HG03095 (cell line): Measurements from ENCODE around the gene OR10K1.
"Not testable (repeated sequence)": the region's sequence is repeated elsewhere in the genome, so short reads cannot be mapped to it uniquely, and the experiment has no call there.

ENCODE experiments used
- ATAC-seq: cut with Tn5 transposase; IDR thresholded peaks from one replicate; pipeline ENCODE4 v1.9.1; 2021; ENCODE audit warnings: moderate library complexity; ENCODE audit not compliant: unreplicated experiment

The OR10K1 gene, protein sequence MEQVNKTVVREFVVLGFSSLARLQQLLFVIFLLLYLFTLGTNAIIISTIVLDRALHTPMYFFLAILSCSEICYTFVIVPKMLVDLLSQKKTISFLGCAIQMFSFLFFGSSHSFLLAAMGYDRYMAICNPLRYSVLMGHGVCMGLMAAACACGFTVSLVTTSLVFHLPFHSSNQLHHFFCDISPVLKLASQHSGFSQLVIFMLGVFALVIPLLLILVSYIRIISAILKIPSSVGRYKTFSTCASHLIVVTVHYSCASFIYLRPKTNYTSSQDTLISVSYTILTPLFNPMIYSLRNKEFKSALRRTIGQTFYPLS

DNA sequence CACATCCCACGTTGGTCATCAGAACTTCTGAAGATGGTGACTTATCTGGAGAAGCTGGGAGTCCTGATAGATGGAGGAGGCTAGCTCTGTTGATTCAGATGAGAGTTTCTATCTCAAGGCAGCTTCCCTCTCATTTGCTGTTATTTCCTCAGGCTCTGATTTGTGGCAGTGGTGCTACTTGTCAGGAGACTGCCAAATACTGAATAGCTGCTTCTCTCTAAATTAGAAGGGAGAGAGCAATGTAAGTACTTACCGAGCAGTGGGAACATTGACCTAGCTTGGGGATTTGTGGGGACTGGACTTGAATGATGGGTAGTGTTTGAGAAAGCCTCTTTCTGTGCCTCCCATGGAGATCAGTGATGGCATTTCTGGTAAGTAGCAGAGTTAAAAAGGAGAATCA is at the start of gene OR10K1:
TSS of gene OR10K1 (plus strand) at position 301 of the 400 bp plus-strand sequence. CDS start 3,728 bp downstream, outside the sequence.
- no peak for ATAC-seq

DNA sequence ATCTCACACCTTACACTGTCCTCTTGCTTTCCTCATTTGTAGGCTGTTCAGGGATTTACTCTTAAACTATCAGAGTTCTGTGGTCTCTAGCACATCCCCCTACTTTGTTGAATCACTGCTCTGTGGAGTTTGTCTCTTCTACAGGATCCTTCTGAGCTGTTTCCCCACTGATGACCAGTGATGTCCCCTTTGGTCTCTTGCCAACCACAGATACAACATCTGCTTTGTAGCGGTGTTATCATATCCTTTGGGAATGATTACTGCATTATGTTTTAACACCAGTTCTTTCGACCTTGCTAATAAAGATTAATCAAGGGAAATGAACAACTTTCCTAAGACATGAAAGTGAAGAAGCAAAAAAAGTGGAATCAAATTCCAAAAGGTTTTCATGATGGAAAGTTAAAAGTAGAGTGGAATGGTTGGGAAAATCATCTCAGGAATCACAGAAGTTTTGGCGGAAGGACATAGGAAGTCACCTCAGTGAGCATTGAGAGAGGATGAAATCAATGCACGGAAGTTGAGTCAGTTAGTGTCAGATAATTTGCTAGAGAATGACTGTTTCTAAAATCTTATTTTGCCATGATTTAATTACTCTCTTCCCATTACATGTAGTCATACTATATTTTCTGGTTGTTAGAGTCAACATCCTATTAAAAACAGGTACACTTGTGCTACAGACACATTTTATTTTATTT is 46.8 kb upstream of the OR10K1 start:
- ATAC-seq, result no peak

DNA sequence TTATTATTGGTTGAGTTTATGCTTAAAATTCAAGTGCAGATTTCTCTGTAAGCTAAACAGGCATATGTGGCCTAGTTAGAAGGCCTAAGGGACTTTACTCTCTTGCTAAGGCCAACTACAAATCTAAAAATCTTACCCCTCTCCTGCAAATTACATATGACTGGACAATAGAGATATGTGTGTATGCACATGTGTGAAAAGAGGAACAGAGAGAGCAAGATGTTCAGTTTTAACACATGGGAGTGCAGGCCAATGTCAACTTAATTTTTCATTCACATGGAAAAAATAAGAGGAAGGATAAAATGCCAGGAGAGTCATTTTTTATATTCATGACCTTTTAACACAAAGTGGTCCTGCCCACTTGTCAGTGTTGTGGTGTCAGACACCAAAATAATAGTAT is 44.0 kb upstream of the OR10K1 start:
- no peak for ATAC-seq

DNA sequence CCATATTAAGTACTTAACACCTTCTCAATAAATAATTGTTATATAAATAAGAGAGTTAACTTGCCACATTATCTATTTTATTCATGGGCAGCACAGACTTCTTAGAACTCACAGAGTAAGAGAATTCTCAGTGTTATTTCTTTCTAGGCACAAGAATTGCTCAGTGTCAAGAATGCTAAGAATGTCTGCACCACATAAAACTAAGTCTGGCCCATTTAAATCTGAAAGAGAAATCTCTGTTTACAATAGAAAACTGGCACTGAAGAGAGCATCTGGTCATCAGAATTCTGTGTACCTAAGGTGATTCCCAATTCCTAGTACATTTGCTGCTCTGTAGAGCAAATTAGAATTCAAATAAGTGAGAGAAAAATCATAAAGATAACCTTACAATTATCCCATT is 39.4 kb upstream of the OR10K1 start:
- no peak for ATAC-seq

DNA sequence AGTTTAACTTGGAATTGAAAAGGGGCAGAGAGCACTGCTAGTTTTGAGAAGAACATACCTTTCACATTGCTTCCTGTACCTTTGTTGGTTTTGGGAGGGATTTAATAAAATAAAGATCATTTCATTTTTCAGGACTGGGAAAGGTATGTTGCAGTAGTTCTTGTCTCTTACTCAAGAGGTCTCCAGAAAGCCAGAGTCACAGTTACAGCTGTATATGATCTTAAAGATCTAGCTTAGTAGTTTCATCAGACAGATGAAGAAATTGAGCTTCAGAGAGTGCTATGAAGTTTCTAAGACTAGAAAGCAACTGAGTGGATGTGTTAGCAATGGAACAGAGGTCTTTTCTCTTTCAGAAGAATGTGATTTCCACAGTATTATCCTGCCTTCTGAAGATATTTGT is 36.6 kb upstream of the OR10K1 start:
- no peak for ATAC-seq

DNA sequence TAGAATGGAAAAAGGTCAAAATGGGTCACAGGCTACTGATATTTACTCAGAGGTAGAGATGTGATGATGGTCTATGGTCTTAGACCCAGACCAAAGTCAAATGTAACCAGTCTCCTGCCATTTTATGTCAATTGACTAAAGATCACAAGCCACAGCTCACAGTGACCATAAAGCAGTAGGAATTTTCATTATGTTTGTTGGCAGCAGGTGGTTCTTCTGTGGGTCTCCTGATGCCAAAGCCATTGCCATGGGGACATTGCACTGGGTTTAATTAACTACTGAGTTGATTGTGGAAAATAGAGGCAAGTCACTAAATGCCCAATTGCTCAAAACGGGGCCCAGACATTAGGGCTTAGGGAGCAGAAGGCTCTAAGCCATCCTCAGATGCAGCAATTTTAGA is 35.5 kb upstream of the OR10K1 start, which contains the start of gene OR10K2:
TSS of gene OR10K2 (minus strand) at position 101 of the 400 bp plus-strand sequence. CDS start 5,371 bp downstream, outside the sequence.
- ATAC-seq, result no peak

DNA sequence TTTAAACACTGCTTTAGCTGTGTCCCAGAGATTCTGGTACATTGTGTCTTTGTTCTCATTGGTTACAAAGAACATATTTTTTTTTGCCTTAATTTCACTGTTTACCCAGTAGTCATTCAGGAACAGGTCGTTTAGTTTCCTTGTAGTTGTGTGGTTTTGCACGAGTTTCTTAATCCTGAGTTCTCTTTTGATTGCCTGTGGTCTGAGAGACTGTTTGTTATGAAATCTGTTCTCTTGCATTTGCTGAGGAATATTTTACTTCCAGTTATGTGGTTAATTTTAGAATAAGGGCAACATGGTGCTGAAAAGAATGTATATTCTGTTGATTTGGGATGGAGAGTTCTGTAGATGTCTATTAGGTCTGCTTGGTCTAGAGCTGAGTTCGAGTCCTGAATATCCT is 31.5 kb upstream of the OR10K1 start:
- not testable (repeated sequence) for ATAC-seq

DNA sequence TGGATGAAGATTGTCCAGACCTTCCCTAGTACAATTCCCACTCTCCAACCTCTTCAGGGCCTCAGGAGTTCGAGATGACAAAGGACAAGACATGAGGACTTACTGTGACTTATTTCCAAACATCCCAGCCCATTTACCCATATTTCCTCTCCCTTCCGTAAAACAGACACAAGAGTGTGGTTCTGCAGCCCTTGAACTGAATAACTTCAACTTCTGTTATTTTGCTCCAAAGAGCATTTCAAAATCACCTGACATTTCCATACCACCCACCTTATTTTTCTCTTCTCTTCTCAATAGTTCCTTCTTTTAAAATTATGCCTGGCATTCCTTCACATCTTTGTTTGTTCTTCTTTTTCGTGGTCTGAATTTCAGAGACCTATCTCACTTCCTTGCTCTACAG is 26.9 kb upstream of the OR10K1 start:
- no peak for ATAC-seq

DNA sequence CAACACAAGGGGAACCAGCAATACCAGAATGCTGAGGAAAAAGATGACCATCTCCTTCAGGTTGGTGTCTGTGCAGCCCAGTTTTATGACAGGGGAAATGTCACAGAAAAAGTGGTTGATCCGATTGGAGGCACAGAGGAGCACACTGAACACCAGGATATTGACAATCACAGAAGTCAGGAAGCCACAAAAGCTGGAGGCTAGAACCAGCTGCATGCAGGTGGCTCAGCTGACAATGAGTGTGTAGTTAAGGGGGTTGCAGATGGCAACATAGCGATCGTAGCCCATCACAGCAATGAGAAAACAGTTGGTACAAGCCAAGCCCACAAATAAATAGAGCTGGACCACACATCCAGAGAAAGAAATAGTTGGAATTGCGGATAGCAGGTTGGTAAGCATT is 16.3 kb upstream of the OR10K1 start:
- ATAC-seq, result no peak

DNA sequence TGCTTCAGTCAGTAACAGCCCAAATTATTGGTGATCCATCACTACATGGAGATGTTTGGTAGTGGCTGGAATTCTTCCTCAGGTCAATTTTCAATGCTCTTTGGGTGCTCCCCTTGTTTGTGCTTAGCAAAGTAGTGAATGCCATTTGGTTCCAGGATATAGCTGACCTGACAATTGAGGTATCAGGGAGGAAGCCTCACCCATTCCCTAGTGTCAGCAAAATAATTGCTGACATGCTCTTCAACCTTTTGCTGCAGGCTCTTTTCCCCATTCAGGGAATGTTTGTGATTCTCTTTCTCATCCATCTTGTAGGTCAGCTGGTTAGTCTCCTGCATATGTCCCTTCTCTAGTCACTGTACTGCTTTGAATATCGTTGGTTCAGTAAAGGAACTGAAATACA is 7.1 kb upstream of the OR10K1 start:
- ATAC-seq, result no peak

DNA sequence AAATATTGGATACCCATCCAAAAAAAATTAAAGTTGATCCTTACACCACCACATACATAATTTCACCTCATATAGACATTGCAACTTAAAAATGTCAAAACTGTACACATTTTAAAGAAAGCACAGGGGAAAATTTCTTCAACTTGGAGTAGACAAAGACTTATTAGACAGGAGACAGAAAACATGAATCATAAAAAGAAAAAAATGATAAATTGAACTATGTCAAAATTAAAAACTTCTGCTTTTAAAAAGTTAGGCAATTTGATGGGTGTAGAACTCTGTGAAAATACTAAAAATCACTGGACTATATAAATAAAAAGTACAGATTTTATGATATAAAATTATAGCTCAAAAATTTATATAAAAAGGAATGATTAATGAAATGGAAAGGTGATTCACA is 4.4 kb upstream of the OR10K1 start:
- no peak for ATAC-seq

DNA sequence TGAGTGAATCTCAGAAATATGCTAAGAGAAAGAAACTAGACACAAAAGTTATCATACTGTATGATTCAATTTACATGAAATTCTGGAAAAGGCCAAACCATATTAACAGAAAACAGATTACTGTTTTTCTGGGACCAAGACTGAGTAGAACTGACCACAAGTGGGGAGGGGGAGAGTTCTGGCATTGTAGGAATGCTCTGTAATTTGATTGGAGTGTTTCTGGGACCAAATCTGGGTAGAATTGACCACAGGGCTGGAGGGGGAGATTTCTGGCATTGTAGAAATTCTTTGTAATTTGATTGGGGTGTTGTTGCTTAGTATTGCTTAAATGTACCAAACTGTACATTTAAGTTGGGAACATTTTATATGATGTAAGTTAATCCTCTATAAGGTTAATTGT is 3.4 kb upstream of the OR10K1 start:
- ATAC-seq, result no peak

DNA sequence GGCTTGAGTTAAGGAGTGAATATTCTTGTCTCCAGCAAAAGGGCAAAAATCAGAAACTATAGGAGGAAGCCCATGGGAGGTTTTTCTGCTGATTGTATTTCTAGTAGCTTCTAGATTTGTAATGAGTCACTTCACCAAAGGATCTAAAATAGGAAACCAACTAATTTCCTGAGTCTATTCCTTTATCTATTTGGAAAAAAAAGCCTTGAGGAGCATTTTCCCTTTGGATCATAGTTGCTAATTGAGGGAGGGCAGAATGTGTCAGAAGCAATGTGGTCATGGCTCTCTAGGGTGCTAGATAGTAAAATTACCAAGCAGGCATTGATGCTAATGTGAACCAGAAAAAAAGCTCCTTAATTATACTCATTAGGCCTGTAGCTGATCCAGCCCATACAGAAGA is 10.3 kb downstream of the OR10K1 start, which contains the start of gene OR10R2:
TSS of gene OR10R2 (plus strand) at position 301 of the 400 bp plus-strand sequence. CDS start 106 bp downstream, outside the sequence.
- ATAC-seq, result no peak

DNA sequence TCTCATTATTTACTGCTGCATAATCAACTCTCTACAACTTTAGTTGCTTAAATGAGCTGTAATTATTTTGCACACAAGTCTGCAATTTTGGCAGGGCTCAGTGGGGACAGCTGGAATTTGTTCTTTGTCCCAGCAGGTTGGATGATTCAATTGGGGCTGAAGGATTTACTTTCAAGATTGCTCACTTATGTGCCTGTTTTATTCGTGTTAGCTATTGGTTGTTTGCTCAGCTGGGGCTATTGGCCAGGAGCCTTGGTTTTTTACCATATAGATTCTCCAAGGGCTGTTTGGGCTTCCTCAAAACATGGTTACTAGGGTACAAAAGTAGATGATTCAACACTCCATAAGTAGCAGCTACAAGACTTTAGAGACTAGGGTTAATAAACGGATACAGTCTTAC is 23.8 kb downstream of the OR10K1 start:
- ATAC-seq, result no peak

DNA sequence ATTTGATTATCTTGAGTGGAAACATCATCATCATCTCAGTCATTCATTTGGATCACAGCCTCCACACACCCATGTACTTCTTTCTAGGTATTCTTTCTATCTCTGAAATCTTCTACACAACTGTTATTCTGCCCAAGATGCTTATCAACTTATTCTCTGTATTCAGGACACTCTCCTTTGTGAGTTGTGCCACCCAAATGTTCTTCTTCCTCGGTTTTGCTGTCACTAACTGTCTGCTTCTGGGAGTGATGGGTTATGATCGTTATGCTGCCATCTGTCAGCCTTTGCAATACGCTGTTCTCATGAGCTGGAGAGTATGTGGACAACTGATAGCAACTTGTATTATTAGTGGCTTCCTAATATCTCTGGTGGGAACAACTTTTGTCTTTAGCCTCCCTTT is 29.7 kb downstream of the OR10K1 start:
- ATAC-seq, result no peak

DNA sequence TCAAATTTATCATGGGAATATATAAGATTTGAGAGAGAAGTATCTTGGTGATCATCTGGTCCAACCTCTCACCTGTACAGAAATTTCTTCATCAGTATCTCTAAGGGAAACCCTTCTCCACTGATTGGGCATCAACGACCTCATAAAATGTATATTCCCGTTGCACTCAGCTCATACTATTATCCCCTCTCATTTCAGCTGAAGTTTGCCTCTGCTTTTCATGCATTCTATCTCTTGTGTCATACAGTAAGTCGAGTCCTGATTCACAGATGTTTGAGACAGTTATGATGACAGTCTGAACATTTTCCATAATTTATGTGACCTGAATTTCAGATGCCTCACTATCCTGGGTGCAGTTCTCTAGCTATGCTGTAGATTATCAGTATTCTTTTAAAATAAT is 31.4 kb downstream of the OR10K1 start:
- no peak for ATAC-seq

DNA sequence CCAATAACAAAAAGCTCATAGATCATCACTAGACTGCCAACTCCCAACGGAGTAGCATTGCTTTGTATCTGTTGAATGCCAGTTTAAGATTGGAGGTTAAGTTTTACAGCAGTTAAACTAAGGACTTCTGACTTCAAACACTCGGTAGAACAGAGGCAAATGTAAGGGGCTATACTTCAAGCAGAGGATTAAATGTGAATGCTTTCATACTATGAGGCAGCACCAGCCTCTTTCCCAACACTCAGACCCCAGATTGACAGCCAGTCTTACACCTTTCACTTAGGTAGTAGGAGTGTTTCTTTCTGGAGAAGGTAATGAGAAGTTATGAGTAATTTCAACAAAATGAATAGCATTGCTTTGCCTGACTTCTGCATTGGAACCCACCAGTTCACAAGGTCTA is 33.2 kb downstream of the OR10K1 start:
- no peak for ATAC-seq

DNA sequence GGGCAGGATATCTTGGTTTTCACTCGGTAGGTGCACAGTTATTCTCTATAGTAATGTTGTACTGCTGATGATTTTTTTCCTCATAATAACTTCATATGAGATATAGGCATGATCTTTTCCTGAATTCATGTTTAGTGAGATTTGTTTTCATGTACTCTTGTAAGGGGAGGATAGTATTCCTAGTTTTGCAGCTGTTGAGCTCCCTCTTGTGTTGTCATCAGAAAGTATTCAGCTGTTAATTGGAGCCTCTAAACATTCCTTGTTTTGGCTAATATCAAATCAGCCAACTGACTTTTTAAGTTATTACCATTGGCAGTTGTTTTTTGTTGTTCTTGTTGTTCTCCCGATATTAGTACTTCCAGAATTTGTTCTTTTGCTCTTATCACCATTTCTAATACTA is 34.7 kb downstream of the OR10K1 start:
- no peak for ATAC-seq

DNA sequence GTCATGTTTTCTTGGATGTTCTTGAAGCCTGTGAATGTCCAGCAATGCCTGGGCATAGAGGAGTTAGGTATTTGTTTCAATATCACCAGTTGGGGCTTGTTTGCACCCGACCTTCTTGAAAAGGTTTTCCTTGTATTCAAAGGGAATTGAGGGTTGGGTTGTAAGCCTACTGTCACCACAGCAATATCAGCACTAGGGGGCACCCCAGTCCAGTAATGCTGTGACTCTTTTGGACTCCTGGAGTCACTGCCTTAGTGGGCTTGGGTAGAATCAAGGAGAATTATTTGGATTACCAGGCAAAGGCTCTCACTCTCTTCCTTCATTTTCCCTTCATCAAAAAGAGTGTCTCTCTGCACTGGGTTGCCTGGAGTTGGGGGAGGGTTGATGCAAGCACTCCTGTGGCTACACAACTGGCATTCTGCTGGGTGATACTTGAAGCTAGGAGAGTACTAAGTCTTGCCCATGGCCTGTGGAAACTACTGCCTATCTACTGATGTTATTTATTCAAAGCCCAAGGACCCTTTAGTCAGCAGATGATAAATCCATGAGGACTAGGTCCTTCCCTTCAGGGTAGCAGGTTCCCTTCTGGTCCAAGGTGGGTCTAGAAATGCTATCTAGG is 44.8 kb downstream of the OR10K1 start:
- no peak for ATAC-seq

DNA sequence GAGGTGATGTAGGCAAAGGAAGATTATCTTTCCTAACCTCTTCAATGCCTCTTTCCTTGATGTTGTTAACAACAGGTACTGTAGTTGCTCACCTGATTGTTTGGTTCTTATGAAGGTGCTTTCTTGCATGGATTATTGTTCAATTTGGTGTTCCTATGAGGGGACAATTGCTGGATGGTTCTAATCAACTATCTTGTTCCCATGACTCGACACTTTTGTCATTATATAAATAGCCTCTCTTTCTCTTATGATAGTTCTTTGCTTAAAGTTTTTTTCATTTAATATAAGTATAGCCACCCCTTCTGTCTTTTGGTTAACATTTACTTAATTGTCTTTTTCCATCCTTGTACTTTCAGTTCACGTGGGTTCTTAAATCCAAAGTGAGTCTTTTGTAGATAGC is 45.9 kb downstream of the OR10K1 start:
- no peak for ATAC-seq

DNA sequence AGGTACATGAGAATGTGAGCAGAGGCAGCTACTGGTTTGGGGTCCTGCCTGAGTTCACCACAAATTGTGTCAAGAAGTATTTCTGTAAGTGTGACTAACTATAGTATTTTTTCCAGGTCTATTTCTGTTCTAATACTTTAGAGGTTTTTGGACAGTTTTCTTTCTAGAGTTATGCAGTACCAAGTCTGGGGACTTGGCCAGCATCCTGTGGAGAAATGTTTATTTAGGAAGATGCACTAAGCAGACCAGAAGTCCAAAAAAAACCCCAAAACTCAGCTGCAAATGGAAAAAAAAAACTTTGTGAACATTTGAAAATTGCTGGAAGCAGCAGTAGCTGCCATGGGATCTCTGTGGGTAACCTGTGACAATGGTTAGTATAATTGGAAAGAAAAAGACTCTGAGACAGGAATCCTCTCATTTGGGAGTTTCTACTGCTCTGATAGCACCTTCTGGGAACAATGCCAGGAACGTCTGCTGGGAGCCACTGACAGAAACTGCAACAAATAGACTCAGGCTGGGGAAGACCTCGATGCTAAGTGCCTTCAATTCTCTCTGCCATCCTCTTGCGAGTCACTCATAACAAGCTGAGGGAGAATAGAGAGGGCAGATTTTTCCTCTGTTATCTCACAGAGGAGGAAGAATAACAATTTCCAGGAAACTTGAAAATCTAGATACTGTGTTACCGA is 48.0 kb downstream of the OR10K1 start:
- ATAC-seq, result no peak
